ENCODE measurements around the gene RNU2-63P.

DNA sequence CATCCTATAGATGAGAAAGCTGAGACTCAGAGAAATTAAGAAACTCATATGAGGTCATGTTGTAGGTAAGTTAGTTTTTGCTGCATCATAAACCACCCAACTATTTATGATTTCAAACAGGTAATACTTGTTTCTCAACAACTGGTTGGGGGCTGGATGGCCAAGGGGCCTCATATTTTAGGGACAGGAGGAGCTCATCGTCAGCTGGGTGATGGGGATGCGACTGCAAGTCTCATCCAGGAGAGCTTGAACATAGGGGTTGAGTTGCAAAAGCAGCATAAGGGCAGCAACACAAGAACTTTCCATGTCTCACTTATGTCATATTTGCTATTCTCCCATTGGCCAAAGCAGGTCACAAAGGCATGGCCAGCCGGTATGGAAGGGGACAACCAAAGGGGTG lies 3.6 kb upstream of the RNU2-63P start:
- no peak for TF ChIP-seq POLR2AphosphoS5 (IDR thresholded peaks at IDR 0.05; ENCODE audit: insufficient read depth in 1 of 2, low read depth in 1 of 2)
- TF ChIP-seq CTCF (IDR thresholded peaks at IDR 0.05), result no peak
- TF ChIP-seq POLR2A (IDR thresholded peaks at IDR 0.05), result no peak
